ENCODE results near the gene CAMSAP2.

CAMSAP2 gene

GRCh38 chr1:200867018-200867811, 128.5 kb downstream of the CAMSAP2 start:
- TF ChIP-seq EP300 (IDR thresholded peaks at IDR 0.05; ENCODE audit: borderline replicate concordance) (no peak), TAF1 (IDR thresholded peaks at IDR 0.05; ENCODE audit: low read depth) (no peak), CREB1 (IDR thresholded peaks at IDR 0.05; ENCODE audit: low read depth) (no peak), FOXM1 (IDR thresholded peaks at IDR 0.05; ENCODE audit: borderline replicate concordance, low read depth) (no peak), EGR1 (IDR thresholded peaks at IDR 0.05) (no peak), CEBPB (IDR thresholded peaks at IDR 0.05) (no peak), TCF12 (IDR thresholded peaks at IDR 0.05; ENCODE audit: low read depth) (no peak), ZBTB7A (IDR thresholded peaks at IDR 0.05; ENCODE audit: low read depth) (no peak), NFIC (IDR thresholded peaks at IDR 0.05) (no peak), MAX (IDR thresholded peaks at IDR 0.05) (no peak), YY1 (IDR thresholded peaks at IDR 0.05; ENCODE audit: low read depth) (no peak), RAD21 (IDR thresholded peaks at IDR 0.05; ENCODE audit: low read depth) (no peak), TEAD4 (IDR thresholded peaks at IDR 0.05) (no peak), REST (IDR thresholded peaks at IDR 0.05; ENCODE audit: low read depth) (no peak)
- TF ChIP-seq, protein P1, sequence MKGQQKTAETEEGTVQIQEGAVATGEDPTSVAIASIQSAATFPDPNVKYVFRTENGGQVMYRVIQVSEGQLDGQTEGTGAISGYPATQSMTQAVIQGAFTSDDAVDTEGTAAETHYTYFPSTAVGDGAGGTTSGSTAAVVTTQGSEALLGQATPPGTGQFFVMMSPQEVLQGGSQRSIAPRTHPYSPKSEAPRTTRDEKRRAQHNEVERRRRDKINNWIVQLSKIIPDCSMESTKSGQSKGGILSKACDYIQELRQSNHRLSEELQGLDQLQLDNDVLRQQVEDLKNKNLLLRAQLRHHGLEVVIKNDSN (IDR thresholded peaks at IDR 0.05), result no peak

DNA sequence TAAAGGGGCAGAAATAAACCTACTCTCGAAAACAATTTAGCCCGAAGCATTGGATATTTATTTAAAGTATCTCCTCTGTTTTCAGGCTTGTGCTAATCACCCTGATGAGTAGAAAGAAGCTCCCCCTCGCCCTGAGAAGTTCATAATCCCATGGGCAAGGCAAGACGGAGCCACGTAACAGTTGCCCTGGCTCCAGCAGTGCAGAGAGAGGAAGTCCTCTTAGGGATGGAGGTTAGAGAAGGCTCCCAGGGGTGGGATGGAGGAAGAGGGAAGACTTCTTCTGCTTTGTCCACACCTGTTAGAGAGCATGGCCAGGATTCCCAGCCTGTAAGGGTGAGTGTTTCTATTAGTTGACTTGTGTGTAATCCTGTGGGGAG, 130.7 kb downstream of the CAMSAP2 start:
- TF ChIP-seq TEAD4 (IDR thresholded peaks at IDR 0.05) (no peak), MAX (IDR thresholded peaks at IDR 0.05) (no peak), RAD21 (IDR thresholded peaks at IDR 0.05; ENCODE audit: low read depth) (no peak), CEBPB (IDR thresholded peaks at IDR 0.05) (no peak)

DNA sequence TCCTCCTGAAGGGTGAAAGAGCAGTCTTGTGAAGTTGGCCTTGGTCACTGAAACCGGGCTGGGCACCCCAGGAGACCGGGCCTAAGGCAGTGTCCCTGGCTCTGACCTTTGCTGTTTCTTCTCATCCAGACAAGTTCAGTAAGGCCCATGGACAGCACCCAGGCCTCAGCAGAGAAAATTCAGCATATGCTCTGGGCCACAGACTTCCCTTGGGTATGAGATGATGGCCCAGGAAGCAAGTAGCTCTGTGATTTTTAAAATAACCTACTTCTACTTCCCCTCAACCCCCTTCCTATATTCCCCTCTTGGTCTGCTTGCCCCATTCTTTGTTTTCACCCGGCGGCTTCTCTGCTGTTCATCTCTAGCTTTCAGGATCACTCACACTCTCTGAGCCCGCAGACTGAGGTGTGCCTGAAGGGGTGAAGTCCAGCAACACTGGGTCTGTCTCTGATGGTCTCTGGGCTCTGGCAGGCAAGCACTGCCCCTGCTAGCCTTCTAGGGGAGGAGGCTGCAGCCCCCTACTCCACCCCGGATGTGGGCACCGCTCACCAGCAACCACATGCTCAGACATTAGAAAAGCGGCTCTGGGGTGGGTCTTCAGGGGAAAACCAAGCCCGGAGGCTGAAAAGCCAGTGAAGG, 131.2 kb downstream of the CAMSAP2 start:
- no peak for TF ChIP-seq EP300 (IDR thresholded peaks at IDR 0.05; ENCODE audit: borderline replicate concordance)
- no peak for TF ChIP-seq MAX (IDR thresholded peaks at IDR 0.05)
- TF ChIP-seq, protein P1 (IDR thresholded peaks at IDR 0.05), result no peak

DNA sequence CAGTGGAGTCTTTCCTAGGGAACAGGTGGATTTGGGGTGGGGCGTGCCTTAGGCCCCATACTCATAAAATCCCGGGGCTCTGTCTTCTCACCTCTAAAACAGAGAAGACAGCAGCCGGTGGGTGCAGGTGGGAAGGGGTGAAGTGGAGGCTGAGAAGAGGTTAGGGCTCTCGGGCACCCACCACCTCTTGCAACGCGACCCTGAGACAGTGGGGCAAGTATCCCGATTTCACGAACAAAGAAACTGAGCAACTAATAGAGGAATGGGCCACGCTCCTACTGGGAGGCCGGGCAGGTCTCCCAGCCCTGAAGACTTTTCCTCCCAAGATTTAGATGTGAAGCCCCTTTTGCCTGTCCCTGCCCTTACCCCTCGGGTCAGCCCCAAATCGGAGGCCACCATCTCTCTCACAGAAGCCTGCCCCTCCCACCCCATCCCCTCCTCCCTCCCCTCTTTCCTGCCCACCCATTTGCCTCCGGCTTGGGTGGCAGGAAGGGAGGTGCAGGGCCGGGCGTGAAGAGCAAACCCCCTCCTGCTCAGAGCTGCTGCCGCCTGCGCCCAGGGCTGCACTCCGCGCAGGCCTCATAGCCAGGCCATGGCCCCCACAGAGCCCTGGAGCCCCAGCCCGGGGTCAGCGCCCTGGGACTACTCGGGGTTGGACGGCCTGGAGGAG, 133.9 kb downstream of the CAMSAP2 start, which contains the start of gene GPR25:
TSS of gene GPR25 (plus strand) at position 536 of the 670 bp plus-strand sequence. CDS start at position 593, 57 bp downstream.
- TF ChIP-seq NFIC (IDR thresholded peaks at IDR 0.05) (no peak), ZBTB7A (IDR thresholded peaks at IDR 0.05; ENCODE audit: low read depth) (no peak), EGR1 (IDR thresholded peaks at IDR 0.05) (no peak), TAF1 (IDR thresholded peaks at IDR 0.05; ENCODE audit: low read depth) (no peak), FOXM1 (IDR thresholded peaks at IDR 0.05; ENCODE audit: borderline replicate concordance, low read depth) (no peak), CREB1 (IDR thresholded peaks at IDR 0.05; ENCODE audit: low read depth) (no peak), EP300 (IDR thresholded peaks at IDR 0.05; ENCODE audit: borderline replicate concordance) (no peak), CEBPB (IDR thresholded peaks at IDR 0.05) (no peak), RAD21 (IDR thresholded peaks at IDR 0.05; ENCODE audit: low read depth) (no peak), YY1 (IDR thresholded peaks at IDR 0.05; ENCODE audit: low read depth) (no peak), TEAD4 (IDR thresholded peaks at IDR 0.05) (no peak), MAX (IDR thresholded peaks at IDR 0.05) (no peak), TCF12 (IDR thresholded peaks at IDR 0.05; ENCODE audit: low read depth) (no peak), REST (IDR thresholded peaks at IDR 0.05; ENCODE audit: low read depth) (no peak)
- TF ChIP-seq, protein P1 (IDR thresholded peaks at IDR 0.05), result no peak

Measured in Ishikawa (cell line).